Fibroblast of mammary gland (primary cell): ENCODE measurements around the gene PTPN21.
A peak's percentile ranks its signal among the peaks of the same experiment; 100 is the strongest.

Experiments used
- DNase-seq: peaks from one replicate; pipeline ENCODE4 v3.0.0-alpha.2; 2010; ENCODE audit warnings: low read depth
- H3K4me3 ChIP-seq: 2 replicates; pipeline ENCODE4 v1.5.1; 2011; ENCODE audit warnings: low read depth, mild to moderate bottlenecking, low read length, moderate library complexity; ENCODE audit not compliant: control insufficient read depth
- CTCF ChIP-seq: conservative IDR thresholded peaks from 2 replicates; pipeline ENCODE4 v1.5.1; 2011; ENCODE audit warnings: low read depth, low read length, inconsistent platforms; ENCODE audit not compliant: control insufficient read depth, insufficient read depth

Gene PTPN21

GRCh38 chr14:88500611-88501010, 54.2 kb downstream of the PTPN21 start:
- H3K4me3 ChIP-seq, result no peak overlapping the region
- TF ChIP-seq CTCF, result no peak
- DNase-seq, result no peak

- TF ChIP-seq CTCF, result no peak
- DNase-seq, result no peak
- H3K4me3 ChIP-seq, result no peak overlapping the region
Measured at GRCh38 chr14:88499225-88499624, 55.6 kb downstream of the PTPN21 start.

GRCh38 chr14:88496414-88496813, 58.4 kb downstream of the PTPN21 start:
- TF ChIP-seq CTCF, result no peak
- H3K4me3 ChIP-seq, result no peak overlapping the region
- DNase-seq, result no peak

GRCh38 chr14:88493392-88494185, 61.2 kb downstream of the PTPN21 start:
- no peak for TF ChIP-seq CTCF
- no peak overlapping the region for H3K4me3 ChIP-seq
- no peak for DNase-seq

GRCh38 chr14:88492272-88493089, 62.3 kb downstream of the PTPN21 start:
- H3K4me3 ChIP-seq, result no peak overlapping the region
- peak; percentile 93 for TF ChIP-seq CTCF
- DNase-seq, result peak; percentile 80

- no peak for DNase-seq
- no peak overlapping the region for H3K4me3 ChIP-seq
- no peak for TF ChIP-seq CTCF
Measured at GRCh38 chr14:88490168-88490567, 64.6 kb downstream of the PTPN21 start.
